ENCODE results near the gene CMTM2.
"Not testable (repeated sequence)": the region's sequence is repeated elsewhere in the genome, so short reads cannot be mapped to it uniquely, and the experiment has no call there.

The CMTM2 gene

GRCh38 chr16:66562409-66562808, 16.9 kb upstream of the CMTM2 start:
- in situ Hi-C loops (cut with HindIII; ENCODE audit: low sequenced_read_pairs): no loop called here
- no peak for DNase-seq (ENCODE audit: low read depth, low spot score)
- no peak overlapping the region for H3K4me3 ChIP-seq (ENCODE audit: low read depth, low read length)
- TF ChIP-seq, protein P1, sequence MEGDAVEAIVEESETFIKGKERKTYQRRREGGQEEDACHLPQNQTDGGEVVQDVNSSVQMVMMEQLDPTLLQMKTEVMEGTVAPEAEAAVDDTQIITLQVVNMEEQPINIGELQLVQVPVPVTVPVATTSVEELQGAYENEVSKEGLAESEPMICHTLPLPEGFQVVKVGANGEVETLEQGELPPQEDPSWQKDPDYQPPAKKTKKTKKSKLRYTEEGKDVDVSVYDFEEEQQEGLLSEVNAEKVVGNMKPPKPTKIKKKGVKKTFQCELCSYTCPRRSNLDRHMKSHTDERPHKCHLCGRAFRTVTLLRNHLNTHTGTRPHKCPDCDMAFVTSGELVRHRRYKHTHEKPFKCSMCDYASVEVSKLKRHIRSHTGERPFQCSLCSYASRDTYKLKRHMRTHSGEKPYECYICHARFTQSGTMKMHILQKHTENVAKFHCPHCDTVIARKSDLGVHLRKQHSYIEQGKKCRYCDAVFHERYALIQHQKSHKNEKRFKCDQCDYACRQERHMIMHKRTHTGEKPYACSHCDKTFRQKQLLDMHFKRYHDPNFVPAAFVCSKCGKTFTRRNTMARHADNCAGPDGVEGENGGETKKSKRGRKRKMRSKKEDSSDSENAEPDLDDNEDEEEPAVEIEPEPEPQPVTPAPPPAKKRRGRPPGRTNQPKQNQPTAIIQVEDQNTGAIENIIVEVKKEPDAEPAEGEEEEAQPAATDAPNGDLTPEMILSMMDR (IDR thresholded peaks at IDR 0.05; ENCODE audit: low read depth, low read length): no peak

DNA sequence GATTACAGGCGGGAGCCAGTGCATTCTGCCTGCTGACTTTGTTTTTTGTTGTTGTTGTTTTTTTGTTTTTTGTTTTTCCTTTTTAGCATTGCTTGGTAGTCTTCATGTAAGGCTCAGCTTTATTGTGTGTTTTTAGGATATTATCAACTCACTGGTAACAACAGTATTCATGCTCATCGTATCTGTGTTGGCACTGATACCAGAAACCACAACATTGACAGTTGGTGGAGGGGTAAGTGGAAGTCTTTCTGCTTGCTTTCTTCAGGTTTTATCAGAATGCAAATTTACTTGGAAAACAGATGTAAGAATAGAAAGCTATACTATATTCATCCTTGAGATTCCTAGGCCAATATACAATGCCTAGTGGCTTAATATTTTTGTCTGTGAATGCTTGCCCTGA, 16.3 kb upstream of the CMTM2 start:
- TF ChIP-seq, protein P1 (IDR thresholded peaks at IDR 0.05; ENCODE audit: low read depth, low read length): no peak
- H3K4me3 ChIP-seq (ENCODE audit: low read depth, low read length): no peak overlapping the region
- in situ Hi-C loops (cut with HindIII; ENCODE audit: low sequenced_read_pairs): no loop called here
- no peak for DNase-seq (ENCODE audit: low read depth, low spot score)

- H3K4me3 ChIP-seq (ENCODE audit: low read depth, low read length): no peak overlapping the region
- TF ChIP-seq, protein P1 (IDR thresholded peaks at IDR 0.05; ENCODE audit: low read depth, low read length): no peak
- no peak for DNase-seq (ENCODE audit: low read depth, low spot score)
- in situ Hi-C loops (cut with HindIII; ENCODE audit: low sequenced_read_pairs): no loop called here
Measured at GRCh38 chr16:66563574-66564334, 15.5 kb upstream of the CMTM2 start.

- TF ChIP-seq, protein P1 (IDR thresholded peaks at IDR 0.05; ENCODE audit: low read depth, low read length): no peak
- in situ Hi-C loops (cut with HindIII; ENCODE audit: low sequenced_read_pairs): no loop called here
- H3K4me3 ChIP-seq (ENCODE audit: low read depth, low read length): no peak within 1 kb of the TSS
- DNase-seq (ENCODE audit: low read depth, low spot score): no peak
Measured at GRCh38 chr16:66566051-66566901, 13.0 kb upstream of the CMTM2 start, which contains the start of gene CMTM1. Gene CMTM1, plus strand, starts transcription at chr16:66566439. Its CDS starts 75 bp downstream, at chr16:66566514.

DNA sequence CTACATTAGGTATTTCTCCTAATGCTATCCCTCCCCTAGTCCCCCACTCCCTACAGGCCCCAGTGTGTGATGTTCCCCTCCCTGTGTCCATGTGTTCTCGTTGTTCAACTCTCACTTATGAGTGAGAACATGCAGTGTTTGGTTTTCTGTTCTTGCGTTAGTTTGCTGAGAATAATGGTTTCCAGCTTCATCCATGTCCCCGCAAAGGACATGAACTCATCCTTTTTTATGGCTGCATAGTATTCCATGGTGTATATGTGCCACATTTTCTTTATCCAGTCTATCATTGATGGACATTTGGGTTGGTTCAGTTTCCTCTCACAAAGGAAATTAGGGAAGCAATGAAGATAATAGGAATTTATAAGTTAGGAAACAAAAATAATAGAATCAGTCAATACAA, 12.0 kb upstream of the CMTM2 start:
- in situ Hi-C loops (cut with HindIII; ENCODE audit: low sequenced_read_pairs); DNase-seq (ENCODE audit: low read depth, low spot score); H3K4me3 ChIP-seq (ENCODE audit: low read depth, low read length): not testable (repeated sequence)

- in situ Hi-C loops (cut with HindIII; ENCODE audit: low sequenced_read_pairs): no loop called here
- TF ChIP-seq, protein P1 (IDR thresholded peaks at IDR 0.05; ENCODE audit: low read depth, low read length): no peak
- no peak for DNase-seq (ENCODE audit: low read depth, low spot score)
- H3K4me3 ChIP-seq (ENCODE audit: low read depth, low read length): no peak overlapping the region
Measured at GRCh38 chr16:66568355-66568754, 10.9 kb upstream of the CMTM2 start.

GRCh38 chr16:66569131-66569530, 10.1 kb upstream of the CMTM2 start:
- DNase-seq (ENCODE audit: low read depth, low spot score): peak; percentile 72
- in situ Hi-C loops (cut with HindIII; ENCODE audit: low sequenced_read_pairs): no loop called here
- H3K4me3 ChIP-seq (ENCODE audit: low read depth, low read length): no peak overlapping the region
- TF ChIP-seq, protein P1 (IDR thresholded peaks at IDR 0.05; ENCODE audit: low read depth, low read length): no peak

All from astrocyte of the spinal cord (primary cell).